ENCODE results near the gene RPL15. TPM values are rescaled to one million over a fixed set of nuclear protein-coding genes. Genes with fewer than 3 reads are reported as not detected.

Gene RPL15
- total and polyA plus RNA-seq, 2 of the 8 experiments (the other 6 are each of a cell fraction or from before 2014, with no cell fraction given), result 2,819 to 6,473 TPM

DNA sequence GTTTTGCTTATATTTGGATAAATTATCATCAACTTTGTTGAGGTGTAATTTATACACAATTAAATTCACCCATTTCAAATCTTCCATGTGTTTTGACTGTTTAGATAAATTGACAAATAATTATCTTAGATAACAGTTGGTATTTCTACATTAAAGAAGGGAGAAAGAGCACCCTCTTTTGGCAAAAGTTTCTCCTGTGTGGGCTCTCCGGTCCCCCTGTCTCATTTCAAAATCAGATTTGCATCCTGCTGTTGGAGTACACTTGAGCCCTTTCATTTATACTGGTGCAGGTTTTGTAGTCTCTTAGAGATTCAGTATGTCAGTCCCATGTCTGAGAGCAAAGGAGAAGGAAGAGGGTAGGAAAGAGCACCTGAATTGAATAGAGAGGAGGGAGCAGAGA is 49.5 kb upstream of the RPL15 start:
- H2BK15ac ChIP-seq (ENCODE audit: low read length), result no peak overlapping the region
- H3K18ac ChIP-seq (ENCODE audit: extremely low read depth, low read length), result no peak overlapping the region
- 76% methylated on average over 1 of the region's 1 CpG; no CpG with 5 or more reads in 1 of the 2 experiments for WGBS, 2 experiments (ENCODE audit: extremely low coverage in 1 of 2, insufficient coverage in 1 of 2, insufficient read length in 1 of 2, insufficient replicate concordance in 2 of 2, low coverage in 1 of 2, low lambda C conversion rate in 2 of 2, missing lambda C conversion rate in 1 of 2)
- no peak overlapping the region for H3K4me3 ChIP-seq (ENCODE audit: extremely low read depth in 1 of 4, insufficient read depth in 2 of 4, low read depth in 3 of 4, low read length in 4 of 4)
- FAIRE-seq (no peak), DNase-seq (ENCODE audit: low read depth in 1 of 2, low spot score in 2 of 2) (no peak)
- TF ChIP-seq YY1 (IDR thresholded peaks at IDR 0.05; ENCODE audit: low read depth, low read length), result no peak
- TF ChIP-seq CREB1 (IDR thresholded peaks at IDR 0.05), result no peak
- no peak for TF ChIP-seq MAFK (IDR thresholded peaks at IDR 0.05; ENCODE audit: low read depth, low read length)
- TF ChIP-seq RAD21 (IDR thresholded peaks at IDR 0.05 in 1 of 2, conservative IDR thresholded peaks at IDR 0.05 in 1 of 2; ENCODE audit: low read depth in 2 of 2, low read length in 2 of 2), result peak; percentile 13 to 19; a peak in 2 of 4 replicates
- no peak for TF ChIP-seq TEAD4 (IDR thresholded peaks at IDR 0.05; ENCODE audit: low read depth, low read length)
- no peak for TF ChIP-seq CTBP2 (IDR thresholded peaks at IDR 0.05; ENCODE audit: borderline replicate concordance, insufficient read depth, insufficient read length, low read length)
- no peak overlapping the region for H2BK20ac ChIP-seq (ENCODE audit: low read length)
- H3K9ac ChIP-seq (replicated peaks in 1 of 4; ENCODE audit: extremely low read depth in 1 of 4, low read depth in 3 of 4, low read length in 3 of 4), result no peak overlapping the region
- H2AFZ ChIP-seq (ENCODE audit: low read length), result no peak overlapping the region
- no peak overlapping the region for H3K14ac ChIP-seq (ENCODE audit: insufficient read length)
- H2BK5ac ChIP-seq (ENCODE audit: low read depth, low read length), result no peak overlapping the region
- no peak overlapping the region for H4K8ac ChIP-seq (ENCODE audit: extremely low read depth, insufficient read depth, low read length)
- H4K20me1 ChIP-seq (replicated peaks in 1 of 2; ENCODE audit: control insufficient read depth in 1 of 2, insufficient read depth in 2 of 2, low read length in 2 of 2), result peaks cover 13 to 14% of the 10 kb centered on the region in 2 experiments
- peaks cover 0 to 3% (median 0%) of the 10 kb centered on the region in 4 experiments; a peak in 2 of 8 replicates for H3K36me3 ChIP-seq (ENCODE audit: control insufficient read depth in 2 of 4, insufficient read depth in 4 of 4, low read length in 3 of 4)
- CTCF ChIA-PET (ENCODE audit: partially characterized antibody), result interaction anchor here (1.4 kb wide), 1 partner anchor 33 kb away, joined by 4 read pairs; no protein-coding TSS in a partner anchor
- no peak overlapping the region for H4K91ac ChIP-seq (replicated peaks; ENCODE audit: insufficient read length, low read length)
- H3K9me3 ChIP-seq (ENCODE audit: insufficient read depth in 2 of 2, low read depth in 1 of 2, low read length in 1 of 2), result no peaks in the 10 kb centered on the region
- no peak overlapping the region for H2AK5ac ChIP-seq (ENCODE audit: low read depth, low read length)
- no peak overlapping the region for H4K5ac ChIP-seq (ENCODE audit: insufficient read length, low read depth, low read length)
- peaks cover 0 to 71% of the 10 kb centered on the region in 2 experiments; a peak in 2 of 4 replicates for H3K79me2 ChIP-seq (ENCODE audit: control insufficient read depth in 1 of 2, insufficient read depth in 2 of 2, low read length in 2 of 2)
- no peak overlapping the region for H3K27ac ChIP-seq (ENCODE audit: low read depth, low read length)
- POLR2A ChIA-PET (ENCODE audit: partially characterized antibody), result interaction anchor here (1.4 to 2.0 kb wide), 2 partner anchors 25 to 50 kb away, joined by 3 to 18 read pairs; partner anchors contain the start of genes NKIRAS1 and RPL15
- H3K79me1 ChIP-seq (ENCODE audit: low read depth, low read length), result no peaks in the 10 kb centered on the region
- H3K4me2 ChIP-seq (ENCODE audit: insufficient read depth in 1 of 2, low read depth in 2 of 2, low read length in 2 of 2), result no peak overlapping the region
- H3K27me3 ChIP-seq (replicated peaks in 1 of 4; ENCODE audit: control insufficient read depth in 3 of 4, extremely low read depth in 1 of 4, insufficient read depth in 3 of 4, low read length in 3 of 4), result peaks cover 0 to 1% (median 0%) of the 10 kb centered on the region in 4 experiments; a peak in 1 of 7 replicates
- peaks cover 5 to 16% (median 10%) of the 10 kb centered on the region in 4 experiments for H3K4me1 ChIP-seq (replicated peaks in 1 of 4; ENCODE audit: control insufficient read depth in 3 of 4, insufficient read depth in 4 of 4, low read length in 3 of 4)
- no peak overlapping the region for H2BK12ac ChIP-seq (ENCODE audit: low read depth, low read length)
- no peaks in the 10 kb centered on the region; the same call in 1 of the 2 replicates for H3K23me2 ChIP-seq (ENCODE audit: low read depth, low read length)
- no peak overlapping the region for H3K4ac ChIP-seq (replicated peaks; ENCODE audit: insufficient read length, low read depth, low read length)
- no peak overlapping the region for H3K23ac ChIP-seq (ENCODE audit: insufficient read length)
- peak overlapping the region; percentile 9 for H3K56ac ChIP-seq (replicated peaks; ENCODE audit: insufficient read length, low read depth, low read length)
- no peak overlapping the region for H2BK120ac ChIP-seq (replicated peaks; ENCODE audit: low read depth, low read length)

All from H1 (cell line).